ENCODE measurements around the gene PPP1R14C.

DNA sequence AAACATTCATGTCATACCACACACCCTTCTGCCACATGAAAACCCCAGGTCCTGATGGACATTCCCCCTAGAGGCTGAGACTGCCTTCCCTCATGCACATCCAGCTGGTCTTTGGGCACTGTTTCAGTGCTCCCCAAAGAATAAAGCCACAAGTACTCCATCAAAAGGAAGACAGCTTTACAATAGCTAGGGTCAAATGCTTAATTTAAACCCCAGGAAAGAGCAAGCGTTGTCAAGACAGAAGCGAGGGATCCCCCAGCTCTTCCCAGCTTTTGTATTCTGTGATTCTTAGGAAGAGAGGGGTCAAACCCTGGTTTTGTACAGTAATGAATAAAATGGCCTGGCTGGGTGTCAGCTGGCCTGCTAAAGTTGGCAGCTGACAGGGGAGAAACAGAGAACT, 143.6 kb downstream of the PPP1R14C start:
- TF ChIP-seq, protein P1, sequence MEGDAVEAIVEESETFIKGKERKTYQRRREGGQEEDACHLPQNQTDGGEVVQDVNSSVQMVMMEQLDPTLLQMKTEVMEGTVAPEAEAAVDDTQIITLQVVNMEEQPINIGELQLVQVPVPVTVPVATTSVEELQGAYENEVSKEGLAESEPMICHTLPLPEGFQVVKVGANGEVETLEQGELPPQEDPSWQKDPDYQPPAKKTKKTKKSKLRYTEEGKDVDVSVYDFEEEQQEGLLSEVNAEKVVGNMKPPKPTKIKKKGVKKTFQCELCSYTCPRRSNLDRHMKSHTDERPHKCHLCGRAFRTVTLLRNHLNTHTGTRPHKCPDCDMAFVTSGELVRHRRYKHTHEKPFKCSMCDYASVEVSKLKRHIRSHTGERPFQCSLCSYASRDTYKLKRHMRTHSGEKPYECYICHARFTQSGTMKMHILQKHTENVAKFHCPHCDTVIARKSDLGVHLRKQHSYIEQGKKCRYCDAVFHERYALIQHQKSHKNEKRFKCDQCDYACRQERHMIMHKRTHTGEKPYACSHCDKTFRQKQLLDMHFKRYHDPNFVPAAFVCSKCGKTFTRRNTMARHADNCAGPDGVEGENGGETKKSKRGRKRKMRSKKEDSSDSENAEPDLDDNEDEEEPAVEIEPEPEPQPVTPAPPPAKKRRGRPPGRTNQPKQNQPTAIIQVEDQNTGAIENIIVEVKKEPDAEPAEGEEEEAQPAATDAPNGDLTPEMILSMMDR (IDR thresholded peaks at IDR 0.05; ENCODE audit: low read depth, low read length): no peak
- TF ChIP-seq EZH2phosphoT487 (IDR thresholded peaks at IDR 0.05; ENCODE audit: low read depth): no peak

Data from OCI-LY3 (cell line).